Non-pigmented ciliary epithelial cell (primary cell): Measurements from ENCODE around the gene MCM3AP.
"Not testable (repeated sequence)": the region's sequence is repeated elsewhere in the genome, so short reads cannot be mapped to it uniquely, and the experiment has no call there.

Experiments
- DNase-seq: peaks from one replicate; pipeline ENCODE4 v3.0.0-alpha.2; 2010; ENCODE audit warnings: low read depth

MCM3AP gene

GRCh38 chr21:46203203-46203600, 82.2 kb downstream of the MCM3AP start:
- DNase-seq: no peak

GRCh38 chr21:46202592-46203202, 82.7 kb downstream of the MCM3AP start:
- DNase-seq: no peak

GRCh38 chr21:46200877-46201803, 84.3 kb downstream of the MCM3AP start:
- not testable (repeated sequence) for DNase-seq

GRCh38 chr21:46199436-46200373, 85.7 kb downstream of the MCM3AP start:
- DNase-seq: no peak

GRCh38 chr21:46196733-46197132, 88.7 kb downstream of the MCM3AP start:
- DNase-seq: no peak

GRCh38 chr21:46195595-46196195, 89.7 kb downstream of the MCM3AP start:
- DNase-seq: no peak

- DNase-seq: no peak
Measured at GRCh38 chr21:46194374-46195334, 90.8 kb downstream of the MCM3AP start.

GRCh38 chr21:46193829-46194373, 91.5 kb downstream of the MCM3AP start:
- no peak for DNase-seq

GRCh38 chr21:46191686-46192575, 93.5 kb downstream of the MCM3AP start:
- no peak for DNase-seq

GRCh38 chr21:46191257-46191685, 94.1 kb downstream of the MCM3AP start:
- peak; percentile 49 for DNase-seq

- no peak for DNase-seq
Measured at GRCh38 chr21:46190491-46191131, 94.8 kb downstream of the MCM3AP start.

- no peak for DNase-seq
Measured at GRCh38 chr21:46189959-46190490, 95.4 kb downstream of the MCM3AP start.

- DNase-seq: peak; percentile 36
Measured at GRCh38 chr21:46189213-46189958, 96.0 kb downstream of the MCM3AP start.

- peak; percentile 36 for DNase-seq
Measured at GRCh38 chr21:46188226-46189212, 96.9 kb downstream of the MCM3AP start.

- no peak for DNase-seq
Measured at GRCh38 chr21:46187814-46188213, 97.6 kb downstream of the MCM3AP start.

GRCh38 chr21:46187261-46187660, 98.2 kb downstream of the MCM3AP start:
- no peak for DNase-seq
